ENCODE results near the gene SLC26A1. TPM values are rescaled to one million over a fixed set of nuclear protein-coding genes. Genes with fewer than 3 reads are reported as not detected.
"Not testable (repeated sequence)": the region's sequence is repeated elsewhere in the genome, so short reads cannot be mapped to it uniquely, and the experiment has no call there.

Gene SLC26A1
- total RNA-seq, 3 donors from 2014 or later: 0.33 to 0.48 (median 0.44) TPM

- H3K4me1 ChIP-seq: no peaks in the 10 kb centered on the region
- DNase-seq (ENCODE audit: low spot score in 2 of 2): peak in 1 of 2 donors; percentile 48
- intact Hi-C loops (cut with DNase I; ENCODE audit: low total_unique reads): no loop called here
- TF ChIP-seq POLR2A (IDR thresholded peaks at IDR 0.05): no peak
- no peak for TF ChIP-seq CTCF (IDR thresholded peaks at IDR 0.05)
- no peak overlapping the region for H3K27ac ChIP-seq
- no peaks in the 10 kb centered on the region for H3K27me3 ChIP-seq
- H3K36me3 ChIP-seq: no peaks in the 10 kb centered on the region
- H3K9me3 ChIP-seq: no peaks in the 10 kb centered on the region
- H3K4me3 ChIP-seq: no peak overlapping the region
Observed at GRCh38 chr4:947491-947971, 45.7 kb downstream of the SLC26A1 start.

- no peak for TF ChIP-seq POLR2A (IDR thresholded peaks at IDR 0.05)
- no peak for DNase-seq (ENCODE audit: low spot score in 2 of 2)
- intact Hi-C loops (cut with DNase I; ENCODE audit: low total_unique reads): no loop called here
- no peak overlapping the region for H3K4me3 ChIP-seq
- no peaks in the 10 kb centered on the region for H3K27me3 ChIP-seq
- no peak overlapping the region for H3K27ac ChIP-seq
- H3K4me1 ChIP-seq: no peaks in the 10 kb centered on the region
- no peaks in the 10 kb centered on the region for H3K36me3 ChIP-seq
- H3K9me3 ChIP-seq: no peaks in the 10 kb centered on the region
Observed at GRCh38 chr4:946517-947471, 46.4 kb downstream of the SLC26A1 start.

- Histone ChIP-seq H3K36me3 (no peaks in the 10 kb centered on the region), H3K4me3 (no peak overlapping the region), H3K27me3 (no peaks in the 10 kb centered on the region), H3K27ac (no peak overlapping the region), H3K4me1 (no peaks in the 10 kb centered on the region), H3K9me3 (no peaks in the 10 kb centered on the region)
- TF ChIP-seq CTCF (IDR thresholded peaks at IDR 0.05) (no peak), POLR2A (IDR thresholded peaks at IDR 0.05) (no peak), POLR2AphosphoS5 (IDR thresholded peaks at IDR 0.05) (no peak)
- no peak for DNase-seq (ENCODE audit: low spot score in 2 of 2)
- intact Hi-C loops (cut with DNase I; ENCODE audit: low total_unique reads): no loop called here
Observed at GRCh38 chr4:946103-946450, 47.1 kb downstream of the SLC26A1 start.

- Histone ChIP-seq H3K4me3 (peak overlapping the region in 1 of 3 donors; percentile 33), H3K27ac (no peak overlapping the region), H3K4me1 (no peaks in the 10 kb centered on the region), H3K9me3 (no peaks in the 10 kb centered on the region), H3K27me3 (no peaks in the 10 kb centered on the region), H3K36me3 (no peaks in the 10 kb centered on the region)
- TF ChIP-seq CTCF (IDR thresholded peaks at IDR 0.05) (no peak), POLR2A (IDR thresholded peaks at IDR 0.05) (no peak), POLR2AphosphoS5 (IDR thresholded peaks at IDR 0.05) (no peak)
- intact Hi-C loops (cut with DNase I; ENCODE audit: low total_unique reads): no loop called here
- DNase-seq (ENCODE audit: low spot score in 2 of 2): no peak
Observed at GRCh38 chr4:945274-946102, 47.7 kb downstream of the SLC26A1 start.

- intact Hi-C loops (cut with DNase I; ENCODE audit: low total_unique reads): loop anchor here (5.0 kb wide), 2 partner anchors 823 to 1028 kb away; no protein-coding TSS in a partner anchor
- not testable (repeated sequence) for H3K4me3 ChIP-seq; H3K9me3 ChIP-seq; H3K4me1 ChIP-seq; H3K27ac ChIP-seq; DNase-seq (ENCODE audit: low spot score in 2 of 2); H3K36me3 ChIP-seq; H3K27me3 ChIP-seq
Observed at GRCh38 chr4:939508-939907, 53.7 kb downstream of the SLC26A1 start.

Other genes starting within 250 kb of the SLC26A1 start
- gene CPLX1, start 167.3 kb downstream of the SLC26A1 start, total RNA-seq: 1 to 10 TPM in 2 of 3 donors, under 1 TPM in 1; 0.16 to 2.6 (median 1.2) TPM
- 10 to 100 TPM; 76.2 to 95.7 (median 81.9) TPM for gene GAK, start 61.1 kb downstream of the SLC26A1 start, total RNA-seq
- gene TMEM175, start 60.9 kb downstream of the SLC26A1 start, total RNA-seq: 10 to 100 TPM; 26.2 to 32.2 (median 28.2) TPM
- 1 to 10 TPM; 5.3 to 9.4 (median 8.8) TPM for gene DGKQ, start 19.8 kb downstream of the SLC26A1 start, total RNA-seq
- gene IDUA, start 6.4 kb downstream of the SLC26A1 start, total RNA-seq: 10 to 100 TPM; 16.3 to 32.8 (median 28.2) TPM
- gene FGFRL1, start 18.2 kb upstream of the SLC26A1 start, total RNA-seq: 10 to 100 TPM; 19.8 to 40.0 (median 22.9) TPM
- 10 to 100 TPM in 1 of 3 donors, 1 to 10 TPM in 2; 5.1 to 15.7 (median 6.4) TPM for gene RNF212, start 120.2 kb upstream of the SLC26A1 start, total RNA-seq
- 10 to 100 TPM; 35.3 to 59.4 (median 36.1) TPM for gene SPON2, start 179.2 kb upstream of the SLC26A1 start, total RNA-seq